NT2/D1 (cell line): ENCODE data around the gene ERLEC1.

ENCODE experiments used
- YY1 ChIP-seq: IDR thresholded peaks from 2 replicates; pipeline ENCODE4 v1.6.1; 2011; ENCODE audit not compliant: insufficient read length, insufficient read depth
- ZNF274 ChIP-seq: IDR thresholded peaks from 2 replicates; pipeline ENCODE4 v1.6.1; 2011; ENCODE audit warnings: mild to moderate bottlenecking, low read depth, low read length

GRCh38 chr2:53821810-53822209 lies 35.0 kb downstream of the ERLEC1 start:
- TF ChIP-seq ZNF274, result no peak
- TF ChIP-seq YY1, result no peak
